Upper lobe of left lung (tissue), 6 donors: ENCODE measurements around the gene MCTP1. TPM values are rescaled to one million over a fixed set of nuclear protein-coding genes. Genes with fewer than 3 reads are reported as not detected.

Experiments used
- ATAC-seq, 2 donors: fragments of 200-7000 bp; cut with Tn5 transposase; one replicate each; pipeline ENCODE4 v1.9.1; 2022; ENCODE audit warnings: mild to moderate bottlenecking in 2 of 2, moderate library complexity in 2 of 2; ENCODE audit not compliant: low FRiP score in 2 of 2
- DNase-seq, 2 donors: peaks; one replicate each; pipeline ENCODE4 v3.0.0-alpha.2; 2019 to 2020
- H3K27ac ChIP-seq, 4 donors: fragments of 200-600 bp; sonication (generic); one replicate each; pipeline ENCODE4 v1.5.1; 2016 to 2019
- H3K27me3 ChIP-seq, 4 donors: fragments of 200-600 bp; sonication (generic); one replicate each; pipeline ENCODE4 v1.5.1; 2017 to 2019
- H3K36me3 ChIP-seq, 4 donors: fragments of 200-600 bp; sonication (generic); one replicate each; pipeline ENCODE4 v1.5.1; 2016 to 2019
- H3K4me1 ChIP-seq, 4 donors: fragments of 200-600 bp; sonication (generic); one replicate each; pipeline ENCODE4 v1.5.1; 2018 to 2019
- H3K4me3 ChIP-seq, 4 donors: fragments of 200-600 bp; sonication (generic); one replicate each; pipeline ENCODE4 v1.5.1; 2017 to 2019; ENCODE audit warnings: mild to moderate bottlenecking in 2 of 4, moderate library complexity in 1 of 4
- H3K9me3 ChIP-seq, 4 donors: fragments of 200-600 bp; sonication (generic); one replicate each; pipeline ENCODE4 v1.5.1; 2018 to 2019
- EP300 ChIP-seq, 4 donors: sonication (generic); formaldehyde crosslinking; IDR thresholded peaks; one replicate each; pipeline ENCODE4 v1.5.1; 2017; ENCODE audit warnings: antibody characterized with exemption in 4 of 4, control low read depth in 2 of 4
- POLR2A ChIP-seq, 4 donors: fragments of 450-650 bp; IDR thresholded peaks; one replicate each; pipeline ENCODE4 v1.5.1; 2016 to 2017; ENCODE audit warnings: antibody characterized with exemption in 4 of 4, mild to moderate bottlenecking in 2 of 4
- POLR2AphosphoS5 ChIP-seq, 2 donors: sonication (generic); formaldehyde crosslinking; IDR thresholded peaks; one replicate each; pipeline ENCODE4 v1.5.1; 2017; ENCODE audit warnings: antibody characterized with exemption in 2 of 2
- WGBS, 2 donors: methylation state at CpG; one replicate each; pipeline ENCODE4 v1.1.5; 2017 to 2018; 5-methylcytosine and 5-hydroxymethylcytosine counted together
- total RNA-seq, 6 donors: library from RNA; depleted of rRNA in 4 of 6; stranded (reverse); fragments of >200 nt in 4 of 6; gene quantifications; one replicate each; pipeline versions ENCODE4 v1.1.0 to v1.2.1, GENCODE V29; 2016 to 2021
- TF ChIP-seq, protein P1 (sequence below), 6 experiments: fragments of 450-650 bp in 4 of 6; fragments of 200-600 bp in 2 of 6; sonication (generic) in 2 of 6; IDR thresholded peaks; one replicate each; pipeline ENCODE4 v1.5.1; 2016 to 2019; ENCODE audit warnings: antibody characterized with exemption in 6 of 6
- donor health status: DM: no; HTN: no; CAD: no; lungs with moderate emphysema.
- donor health status: DM: no; HTN: yes; CAD: no; lungs with severe emphysema.

Gene MCTP1
- total RNA-seq, 6 donors from 2014 or later, result 30.4 to 43.8 (median 38.3) TPM

DNA sequence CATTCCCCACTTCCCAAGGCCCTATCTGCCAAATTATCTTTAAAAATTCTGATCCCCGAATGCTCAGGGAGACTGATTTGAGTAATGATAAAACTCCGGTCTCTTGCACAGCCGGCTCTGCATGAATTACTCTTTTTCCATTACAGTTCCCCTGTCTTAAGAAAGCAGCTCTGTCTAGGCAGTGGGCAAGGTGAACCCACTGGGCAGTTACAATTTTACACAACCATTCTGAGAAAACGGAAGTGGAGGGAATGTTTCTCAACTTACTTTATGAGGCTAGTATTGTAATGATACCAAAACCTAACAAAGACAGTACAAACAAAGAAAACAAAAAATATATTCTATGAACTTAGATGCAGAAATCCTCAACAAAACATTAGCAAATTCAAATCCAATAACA is 100.0 kb downstream of the MCTP1 start:
- TF ChIP-seq, protein P1, sequence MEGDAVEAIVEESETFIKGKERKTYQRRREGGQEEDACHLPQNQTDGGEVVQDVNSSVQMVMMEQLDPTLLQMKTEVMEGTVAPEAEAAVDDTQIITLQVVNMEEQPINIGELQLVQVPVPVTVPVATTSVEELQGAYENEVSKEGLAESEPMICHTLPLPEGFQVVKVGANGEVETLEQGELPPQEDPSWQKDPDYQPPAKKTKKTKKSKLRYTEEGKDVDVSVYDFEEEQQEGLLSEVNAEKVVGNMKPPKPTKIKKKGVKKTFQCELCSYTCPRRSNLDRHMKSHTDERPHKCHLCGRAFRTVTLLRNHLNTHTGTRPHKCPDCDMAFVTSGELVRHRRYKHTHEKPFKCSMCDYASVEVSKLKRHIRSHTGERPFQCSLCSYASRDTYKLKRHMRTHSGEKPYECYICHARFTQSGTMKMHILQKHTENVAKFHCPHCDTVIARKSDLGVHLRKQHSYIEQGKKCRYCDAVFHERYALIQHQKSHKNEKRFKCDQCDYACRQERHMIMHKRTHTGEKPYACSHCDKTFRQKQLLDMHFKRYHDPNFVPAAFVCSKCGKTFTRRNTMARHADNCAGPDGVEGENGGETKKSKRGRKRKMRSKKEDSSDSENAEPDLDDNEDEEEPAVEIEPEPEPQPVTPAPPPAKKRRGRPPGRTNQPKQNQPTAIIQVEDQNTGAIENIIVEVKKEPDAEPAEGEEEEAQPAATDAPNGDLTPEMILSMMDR (IDR thresholded peaks at IDR 0.05), result no peak
- TF ChIP-seq EP300 (IDR thresholded peaks at IDR 0.05) (no peak), POLR2A (IDR thresholded peaks at IDR 0.05) (no peak), POLR2AphosphoS5 (IDR thresholded peaks at IDR 0.05) (no peak)
- DNase-seq (no peak), ATAC-seq (no peak)
- H3K4me3 ChIP-seq, result no peak overlapping the region
- H3K4me1 ChIP-seq, result no peaks in the 10 kb centered on the region
- 67 to 86% methylated on average over 4 of the region's 4 CpGs for WGBS, 2 donors
- no peaks in the 10 kb centered on the region for H3K36me3 ChIP-seq
- H3K9me3 ChIP-seq, result no peaks in the 10 kb centered on the region
- H3K27me3 ChIP-seq, result no peaks in the 10 kb centered on the region
- no peak overlapping the region for H3K27ac ChIP-seq

DNA sequence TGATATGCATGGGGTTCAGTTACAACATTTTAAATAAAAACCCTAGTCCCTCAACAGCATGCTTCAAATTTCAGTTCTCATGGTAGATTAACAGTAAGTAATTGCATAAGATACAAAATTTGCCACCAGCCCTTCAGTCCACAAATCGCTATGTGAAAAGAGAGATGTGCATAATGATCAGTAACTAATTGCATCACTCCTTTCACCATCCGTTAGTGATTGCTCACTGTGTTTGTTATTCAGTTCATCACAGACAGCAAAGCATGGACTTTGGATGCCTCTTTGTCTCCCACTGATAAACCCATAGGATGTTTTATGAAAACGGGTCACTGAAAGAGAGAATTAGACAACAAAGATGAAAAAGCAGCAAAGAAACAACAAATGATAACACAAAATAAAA is 103.2 kb downstream of the MCTP1 start:
- no peak for DNase-seq
- H3K4me3 ChIP-seq, result no peak overlapping the region
- H3K4me1 ChIP-seq, result no peaks in the 10 kb centered on the region
- no peak for TF ChIP-seq EP300 (IDR thresholded peaks at IDR 0.05)
- no peak for TF ChIP-seq POLR2AphosphoS5 (IDR thresholded peaks at IDR 0.05)
- TF ChIP-seq, protein P1 (IDR thresholded peaks at IDR 0.05), result no peak
- TF ChIP-seq POLR2A (IDR thresholded peaks at IDR 0.05), result no peak
- no peaks in the 10 kb centered on the region for H3K9me3 ChIP-seq
- WGBS, 2 donors, result 81% methylated on average over 3 of the region's 3 CpGs
- H3K27me3 ChIP-seq, result no peaks in the 10 kb centered on the region
- no peaks in the 10 kb centered on the region for H3K36me3 ChIP-seq
- ATAC-seq, result no peak
- H3K27ac ChIP-seq, result no peak overlapping the region

DNA sequence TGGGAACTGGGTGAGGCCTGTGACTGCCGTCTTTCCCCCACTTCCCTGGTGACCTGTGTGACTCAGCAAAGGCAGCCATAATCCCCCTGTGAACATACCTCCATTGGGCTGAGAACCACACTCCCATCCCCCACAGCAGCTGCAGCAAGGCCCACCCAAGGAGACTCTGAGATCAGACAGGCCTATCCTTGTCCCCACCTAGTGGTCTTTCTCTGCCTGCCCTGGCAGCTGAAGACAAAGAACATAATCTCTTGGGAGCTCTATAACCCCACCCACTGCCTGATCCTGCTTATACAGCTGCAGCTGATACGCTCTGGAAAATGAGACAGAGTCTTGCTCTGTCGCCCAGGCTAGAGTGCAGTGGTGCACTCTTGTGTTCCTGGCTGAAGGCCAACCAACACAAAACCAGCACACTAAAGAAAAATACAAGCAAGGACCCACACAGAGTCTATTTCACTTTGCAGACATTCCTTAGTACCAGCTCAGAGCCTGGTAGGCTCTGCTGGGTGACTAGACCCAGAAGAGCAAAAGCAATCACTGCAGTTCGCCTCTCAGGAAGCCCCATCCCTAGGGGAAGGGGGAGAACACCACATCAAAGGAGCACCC is 106.7 kb downstream of the MCTP1 start:
- H3K27ac ChIP-seq, result no peak overlapping the region
- H3K4me1 ChIP-seq, result no peaks in the 10 kb centered on the region
- TF ChIP-seq, protein P1 (IDR thresholded peaks at IDR 0.05), result no peak
- TF ChIP-seq EP300 (IDR thresholded peaks at IDR 0.05), result no peak
- no peak for TF ChIP-seq POLR2A (IDR thresholded peaks at IDR 0.05)
- no peak for TF ChIP-seq POLR2AphosphoS5 (IDR thresholded peaks at IDR 0.05)
- DNase-seq (no peak), ATAC-seq (no peak)
- no peaks in the 10 kb centered on the region for H3K36me3 ChIP-seq
- WGBS, 2 donors, result 65 to 68% methylated on average over 4 of the region's 4 CpGs
- no peaks in the 10 kb centered on the region for H3K27me3 ChIP-seq
- no peaks in the 10 kb centered on the region for H3K9me3 ChIP-seq
- H3K4me3 ChIP-seq, result no peak overlapping the region

DNA sequence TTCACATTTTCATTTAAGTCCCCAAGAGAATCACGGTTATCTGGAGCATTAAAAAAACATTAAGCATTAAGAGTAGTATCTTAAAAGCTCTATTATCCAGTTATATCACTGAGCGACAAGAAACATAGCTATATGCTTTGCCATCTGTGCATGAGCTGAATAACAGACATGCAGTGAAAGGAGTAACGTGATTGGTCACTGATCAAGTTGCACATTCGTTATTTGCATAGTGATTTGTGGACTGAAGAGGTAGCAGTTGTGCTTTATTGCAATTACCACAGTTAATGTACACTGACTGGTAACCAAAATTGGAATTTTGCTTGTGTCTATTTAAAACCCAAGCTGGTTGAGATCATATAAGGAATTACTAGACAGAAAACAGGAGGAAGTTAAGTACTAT is 107.4 kb downstream of the MCTP1 start:
- H3K27ac ChIP-seq, result no peak overlapping the region
- no peak for DNase-seq
- no peak for ATAC-seq

More for the DNA sequence above, 107.4 kb downstream of the MCTP1 start:
- Histone ChIP-seq H3K4me1 (no peaks in the 10 kb centered on the region), H3K4me3 (no peak overlapping the region), H3K9me3 (no peaks in the 10 kb centered on the region), H3K36me3 (no peaks in the 10 kb centered on the region), H3K27me3 (no peaks in the 10 kb centered on the region)
- 82 to 90% methylated on average over 4 of the region's 4 CpGs for WGBS, 2 donors
- no peak for TF ChIP-seq POLR2AphosphoS5 (IDR thresholded peaks at IDR 0.05)
- TF ChIP-seq EP300 (IDR thresholded peaks at IDR 0.05), result no peak
- no peak for TF ChIP-seq POLR2A (IDR thresholded peaks at IDR 0.05)
- TF ChIP-seq, protein P1 (IDR thresholded peaks at IDR 0.05), result no peak
